ENCODE results near the gene FSTL4. TPM values are rescaled to one million over a fixed set of nuclear protein-coding genes. Genes with fewer than 3 reads are reported as not detected.

Gene FSTL4
- total RNA-seq, 2 donors from 2014 or later: not detected

DNA sequence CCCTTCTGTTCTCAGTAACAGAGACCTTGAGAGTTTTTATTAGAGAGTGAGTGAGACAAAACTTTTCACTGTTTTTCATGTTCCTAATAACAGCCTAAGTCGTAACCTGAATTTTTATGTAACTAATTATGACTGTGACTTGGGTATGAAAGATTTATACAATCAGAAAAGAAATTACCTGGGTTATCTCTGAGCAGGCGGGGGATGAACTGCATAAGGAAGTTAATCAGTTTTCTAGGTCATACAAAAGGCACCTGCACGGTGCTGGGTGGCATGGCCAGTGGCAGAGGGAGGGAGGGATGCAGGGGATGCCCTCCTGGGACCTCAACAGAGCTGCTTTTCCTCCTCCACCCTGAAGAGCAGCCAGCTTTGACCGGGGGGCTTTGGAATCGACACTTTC lies 340.7 kb downstream of the FSTL4 start:
- Mint-ChIP-seq H3K4me1 (ENCODE audit: low read depth in 2 of 2) (no peaks in the 10 kb centered on the region), H3K27ac (no peak overlapping the region), H3K4me3 (no peak overlapping the region), H3K9me3 (no peaks in the 10 kb centered on the region), H3K36me3 (no peaks in the 10 kb centered on the region), H3K27me3 (peaks cover 0 to 4% of the 10 kb centered on the region in 2 donors)
- DNase-seq (ENCODE audit: low spot score) (no peak), ATAC-seq (no peak)

GRCh38 chr5:133269691-133270090 lies 342.6 kb downstream of the FSTL4 start:
- Mint-ChIP-seq H3K9me3 (no peaks in the 10 kb centered on the region), H3K27ac (no peak overlapping the region), H3K36me3 (no peaks in the 10 kb centered on the region), H3K27me3 (peaks cover 0 to 4% of the 10 kb centered on the region in 2 donors), H3K4me3 (no peak overlapping the region), H3K4me1 (ENCODE audit: low read depth in 2 of 2) (no peaks in the 10 kb centered on the region)
- ATAC-seq (no peak), DNase-seq (ENCODE audit: low spot score) (no peak)

DNA sequence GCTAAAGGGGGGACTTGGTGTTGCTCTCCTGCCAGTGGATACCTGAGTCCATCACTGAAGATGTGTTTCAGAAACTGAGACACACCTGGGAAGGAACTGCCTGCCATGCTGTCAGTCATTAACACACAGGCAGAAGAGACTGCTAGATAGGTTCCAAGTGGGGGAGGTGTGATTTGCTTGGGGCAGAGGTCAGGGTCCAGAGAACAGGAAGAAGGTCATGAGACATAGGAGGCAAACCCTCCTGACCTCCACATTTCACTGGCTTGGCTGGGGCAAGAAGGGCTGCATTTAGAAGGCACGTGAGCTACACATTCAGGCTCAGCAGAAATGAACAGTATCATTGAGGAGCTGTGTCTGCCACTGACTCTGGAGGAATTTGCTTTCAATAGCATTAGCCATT lies 344.7 kb downstream of the FSTL4 start:
- Mint-ChIP-seq H3K4me3 (no peak overlapping the region), H3K27ac (no peak overlapping the region), H3K27me3 (peaks cover 9 to 11% of the 10 kb centered on the region in 2 donors), H3K36me3 (no peaks in the 10 kb centered on the region), H3K4me1 (ENCODE audit: low read depth in 2 of 2) (no peaks in the 10 kb centered on the region), H3K9me3 (no peaks in the 10 kb centered on the region)
- no peak for ATAC-seq
- DNase-seq (ENCODE audit: low spot score): no peak

- Mint-ChIP-seq H3K9me3 (no peaks in the 10 kb centered on the region), H3K27ac (no peak overlapping the region), H3K4me3 (no peak overlapping the region), H3K4me1 (ENCODE audit: low read depth in 2 of 2) (no peaks in the 10 kb centered on the region), H3K27me3 (peaks cover 9 to 11% of the 10 kb centered on the region in 2 donors), H3K36me3 (no peaks in the 10 kb centered on the region)
- DNase-seq (ENCODE audit: low spot score) (no peak), ATAC-seq (no peak)
Measured at GRCh38 chr5:133266966-133267365, 345.4 kb downstream of the FSTL4 start.

DNA sequence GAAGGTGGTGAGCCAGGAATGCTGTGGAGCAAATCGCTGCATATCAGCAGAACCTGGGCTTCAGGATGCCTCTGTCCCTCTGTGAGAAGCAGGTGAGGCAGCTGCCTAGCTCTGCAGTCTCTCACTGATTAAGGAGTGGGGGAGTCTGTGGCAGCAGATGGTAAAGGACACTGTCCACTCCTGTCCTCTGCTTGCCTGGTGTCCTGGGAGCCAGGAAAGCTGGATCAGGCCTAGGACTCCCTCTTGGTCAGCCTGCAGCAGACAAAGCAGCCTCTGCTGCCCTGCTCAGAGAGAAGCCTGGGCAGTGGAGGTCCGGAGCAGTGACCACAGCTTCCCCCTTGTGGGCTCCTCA lies 345.8 kb downstream of the FSTL4 start:
- no peaks in the 10 kb centered on the region for H3K9me3 Mint-ChIP-seq
- H3K36me3 Mint-ChIP-seq: no peaks in the 10 kb centered on the region

DNA sequence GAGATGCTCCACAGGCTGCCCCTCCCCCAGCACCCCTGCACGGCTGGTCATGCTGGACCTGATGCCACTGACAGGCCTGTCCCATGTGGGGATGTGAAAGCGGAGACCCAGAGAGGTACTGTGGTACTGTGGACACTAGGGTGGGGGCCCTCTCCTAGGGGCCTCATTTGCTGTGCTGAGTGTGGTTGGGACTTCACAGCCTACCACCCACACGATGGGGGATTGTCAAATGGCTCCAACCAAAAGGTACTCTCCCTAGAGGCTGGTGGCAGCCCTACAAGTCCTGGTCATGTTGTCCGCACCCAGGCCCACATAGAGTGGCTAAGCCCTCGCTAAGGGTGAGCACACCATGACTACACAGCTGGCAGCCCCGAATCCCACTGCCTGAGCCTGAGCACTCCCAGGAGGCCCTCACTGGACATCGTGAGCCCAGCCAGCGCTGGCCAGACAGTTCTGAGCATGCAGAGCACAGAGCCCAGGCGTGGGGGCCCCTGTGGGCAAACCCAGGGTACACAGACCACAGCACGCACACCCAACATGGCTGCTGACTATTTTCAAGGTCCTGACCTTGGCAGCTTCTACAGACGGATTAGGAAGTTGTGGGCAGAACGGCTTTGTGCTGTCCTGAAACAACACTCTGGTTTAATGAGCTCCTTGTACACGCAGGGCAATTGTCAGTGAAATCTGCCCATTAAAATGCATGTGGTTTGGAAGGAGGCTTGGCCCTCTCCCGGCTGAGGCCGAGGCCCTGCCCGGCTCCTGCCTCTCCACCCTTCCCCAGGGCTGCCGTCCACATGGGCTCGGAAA lies 346.4 kb downstream of the FSTL4 start:
- ATAC-seq (peak in 1 of 2 donors; percentile 17), DNase-seq (ENCODE audit: low spot score) (no peak)
- Mint-ChIP-seq H3K4me3 (no peak overlapping the region), H3K27me3 (peaks cover 9 to 11% of the 10 kb centered on the region in 2 donors), H3K9me3 (no peaks in the 10 kb centered on the region), H3K4me1 (ENCODE audit: low read depth in 2 of 2) (no peaks in the 10 kb centered on the region), H3K36me3 (no peaks in the 10 kb centered on the region), H3K27ac (no peak overlapping the region)

More for the DNA sequence above, 345.8 kb downstream of the FSTL4 start:
- Mint-ChIP-seq H3K27me3 (peaks cover 9 to 11% of the 10 kb centered on the region in 2 donors), H3K4me1 (ENCODE audit: low read depth in 2 of 2) (no peaks in the 10 kb centered on the region), H3K27ac (no peak overlapping the region), H3K4me3 (no peak overlapping the region)
- no peak for ATAC-seq
- no peak for DNase-seq (ENCODE audit: low spot score)

DNA sequence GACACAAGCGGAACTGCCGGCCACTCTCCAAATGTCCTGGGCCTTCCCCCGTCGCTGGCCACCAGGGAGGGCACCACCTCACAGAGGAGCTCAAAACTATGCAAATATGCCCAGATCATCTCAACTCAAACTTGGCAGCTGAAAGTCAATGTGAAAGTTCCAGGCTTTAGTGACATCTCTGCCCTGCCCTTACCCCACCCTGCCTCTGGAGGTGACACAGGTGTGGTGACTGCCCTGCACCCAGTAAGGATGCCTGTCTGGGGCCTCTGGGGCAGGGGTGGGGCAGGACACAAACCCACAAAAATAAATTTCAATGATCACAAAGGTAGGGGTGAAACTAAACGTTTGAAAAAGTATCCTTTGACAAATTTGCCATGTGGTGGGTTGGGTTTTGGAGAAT lies 347.1 kb downstream of the FSTL4 start:
- ATAC-seq (no peak), DNase-seq (ENCODE audit: low spot score) (no peak)
- Mint-ChIP-seq H3K27ac (no peak overlapping the region), H3K4me3 (no peak overlapping the region), H3K4me1 (ENCODE audit: low read depth in 2 of 2) (no peaks in the 10 kb centered on the region), H3K9me3 (no peaks in the 10 kb centered on the region), H3K36me3 (no peaks in the 10 kb centered on the region), H3K27me3 (peaks cover 9 to 11% of the 10 kb centered on the region in 2 donors)

DNA sequence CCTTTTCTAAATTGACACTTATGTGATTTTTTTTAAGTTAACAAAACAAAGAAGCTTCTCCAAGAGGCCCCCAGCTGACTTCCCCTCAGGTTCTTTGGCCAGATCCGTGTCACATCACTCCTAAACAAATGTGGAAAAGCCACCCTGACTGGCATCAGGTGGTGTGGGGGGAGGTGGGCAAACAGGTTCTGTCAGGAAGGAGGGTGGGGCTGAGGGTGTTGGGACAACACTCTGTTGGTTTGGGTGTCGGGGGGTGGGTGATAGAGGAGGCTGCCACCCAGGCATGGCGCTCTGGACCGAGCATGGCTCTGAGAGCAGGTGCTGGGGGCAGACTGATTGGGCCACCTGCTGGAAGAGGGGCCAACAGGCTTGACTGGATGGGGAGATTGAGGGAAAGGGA lies 349.7 kb downstream of the FSTL4 start:
- ATAC-seq: no peak
- H3K36me3 Mint-ChIP-seq: no peaks in the 10 kb centered on the region
- peaks cover 11 to 13% of the 10 kb centered on the region in 2 donors for H3K27me3 Mint-ChIP-seq
- no peak for DNase-seq (ENCODE audit: low spot score)
- H3K4me1 Mint-ChIP-seq (ENCODE audit: low read depth in 2 of 2): peaks cover 0 to 7% of the 10 kb centered on the region in 2 donors
- no peaks in the 10 kb centered on the region for H3K9me3 Mint-ChIP-seq
- H3K27ac Mint-ChIP-seq: no peak overlapping the region
- H3K4me3 Mint-ChIP-seq: no peak overlapping the region

DNA sequence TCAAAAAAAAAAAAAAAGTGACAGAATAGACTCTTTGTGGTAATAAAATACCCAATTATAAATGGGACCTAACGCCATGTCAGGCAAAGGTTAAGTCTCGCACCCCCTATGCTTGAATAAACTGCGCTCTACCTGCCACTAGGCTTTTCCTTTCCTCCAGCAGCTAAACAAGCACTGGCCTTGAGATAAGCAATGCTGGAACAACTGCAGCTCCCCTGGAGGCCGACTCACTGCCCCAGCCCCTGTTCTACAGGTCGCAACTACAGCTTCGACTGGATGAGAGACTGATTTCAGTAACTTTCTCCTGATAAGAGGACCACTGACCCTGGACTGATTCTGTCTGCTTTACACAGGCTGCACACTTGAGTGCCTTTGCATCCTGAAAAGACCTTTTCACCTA lies 350.3 kb downstream of the FSTL4 start:
- Mint-ChIP-seq H3K4me3 (no peak overlapping the region), H3K27me3 (peaks cover 11 to 13% of the 10 kb centered on the region in 2 donors), H3K4me1 (ENCODE audit: low read depth in 2 of 2) (peaks cover 0 to 7% of the 10 kb centered on the region in 2 donors), H3K36me3 (no peaks in the 10 kb centered on the region), H3K9me3 (no peaks in the 10 kb centered on the region), H3K27ac (no peak overlapping the region)
- DNase-seq (ENCODE audit: low spot score) (no peak), ATAC-seq (no peak)

- Mint-ChIP-seq H3K36me3 (no peaks in the 10 kb centered on the region), H3K27ac (no peak overlapping the region), H3K4me3 (no peak overlapping the region), H3K9me3 (no peaks in the 10 kb centered on the region), H3K27me3 (peaks cover 11% of the 10 kb centered on the region in 2 donors), H3K4me1 (ENCODE audit: low read depth in 2 of 2) (peaks cover 0 to 7% of the 10 kb centered on the region in 2 donors)
- DNase-seq (ENCODE audit: low spot score) (no peak), ATAC-seq (no peak)
Measured at GRCh38 chr5:133260715-133261114, 351.6 kb downstream of the FSTL4 start.

DNA sequence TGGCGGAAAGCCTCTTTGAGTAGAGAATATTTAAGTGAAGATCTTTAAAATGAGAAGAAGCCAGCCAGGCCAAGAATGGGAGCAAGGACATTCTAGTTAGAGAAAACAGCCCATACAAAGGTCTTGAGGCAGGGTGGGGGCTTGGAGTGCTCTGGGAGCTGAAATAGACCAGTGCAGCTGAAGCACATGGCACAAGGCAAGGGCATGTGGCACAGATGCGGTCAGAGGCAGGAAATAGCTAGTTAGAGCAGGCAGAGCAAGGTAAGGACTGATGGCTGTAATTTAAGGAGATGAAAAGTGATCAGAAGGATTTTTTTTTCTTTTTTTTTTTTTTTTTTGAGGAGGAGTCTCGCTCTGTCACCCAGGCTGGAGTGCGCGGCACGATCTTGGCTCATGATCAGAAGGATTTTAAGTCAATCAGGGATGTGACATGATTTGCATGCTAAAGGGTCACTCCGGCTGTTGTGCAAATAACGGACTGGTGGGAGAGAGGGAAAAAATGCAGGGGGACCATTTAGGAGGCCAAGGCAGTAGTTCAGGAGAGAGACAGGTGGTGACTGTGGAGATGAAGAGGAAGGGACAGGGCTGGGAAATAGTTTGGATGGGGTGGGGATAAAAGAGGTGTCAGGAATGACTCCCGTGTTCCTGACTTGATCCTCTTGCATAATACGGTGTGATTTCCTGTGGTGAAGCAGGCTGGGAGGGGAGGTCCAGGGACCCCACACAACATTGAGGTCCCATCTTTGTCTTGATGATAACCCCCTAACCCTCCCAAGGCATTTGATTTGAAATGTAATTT lies 352.9 kb downstream of the FSTL4 start:
- ATAC-seq (no peak), DNase-seq (ENCODE audit: low spot score) (no peak)
- peaks cover 11% of the 10 kb centered on the region in 2 donors for H3K27me3 Mint-ChIP-seq
- H3K9me3 Mint-ChIP-seq: no peaks in the 10 kb centered on the region
- H3K4me1 Mint-ChIP-seq (ENCODE audit: low read depth in 2 of 2): peaks cover 0 to 7% of the 10 kb centered on the region in 2 donors
- peak overlapping the region in 1 of 2 donors; percentile 62 for H3K27ac Mint-ChIP-seq
- H3K36me3 Mint-ChIP-seq: no peaks in the 10 kb centered on the region
- H3K4me3 Mint-ChIP-seq: no peak overlapping the region

- DNase-seq (ENCODE audit: low spot score): no peak
- ATAC-seq: no peak
- peaks cover 2 to 7% of the 10 kb centered on the region in 2 donors for H3K27me3 Mint-ChIP-seq
- peaks cover 0 to 7% of the 10 kb centered on the region in 2 donors for H3K4me1 Mint-ChIP-seq (ENCODE audit: low read depth in 2 of 2)
- no peaks in the 10 kb centered on the region for H3K9me3 Mint-ChIP-seq
- no peak overlapping the region for H3K27ac Mint-ChIP-seq
- H3K36me3 Mint-ChIP-seq: no peaks in the 10 kb centered on the region
- no peak overlapping the region for H3K4me3 Mint-ChIP-seq
Measured at GRCh38 chr5:133257977-133258376, 354.4 kb downstream of the FSTL4 start.

DNA sequence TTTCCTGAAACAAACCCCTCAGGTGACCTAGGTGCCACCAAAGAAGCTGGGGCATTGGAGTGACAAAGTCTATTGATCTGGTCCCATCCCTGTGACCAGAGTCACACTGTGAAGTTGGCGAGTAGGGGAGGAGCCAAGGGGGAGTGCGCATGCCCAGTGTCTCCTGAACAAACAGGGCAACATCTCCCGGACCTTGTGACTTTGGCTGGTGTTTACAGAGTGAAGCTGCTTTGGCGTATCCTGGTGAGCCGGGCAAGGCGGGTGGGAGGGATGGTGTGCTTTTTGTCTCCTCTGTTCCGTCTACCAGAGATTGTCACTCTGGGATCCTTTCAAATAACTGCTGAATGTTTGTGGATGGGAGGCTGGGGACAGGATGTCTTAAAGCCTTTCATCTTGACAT lies 356.1 kb downstream of the FSTL4 start:
- H3K27me3 Mint-ChIP-seq: peaks cover 0 to 6% of the 10 kb centered on the region in 2 donors
- peaks cover 0 to 7% of the 10 kb centered on the region in 2 donors for H3K4me1 Mint-ChIP-seq (ENCODE audit: low read depth in 2 of 2)
- DNase-seq (ENCODE audit: low spot score): no peak
- ATAC-seq: no peak
- no peaks in the 10 kb centered on the region for H3K36me3 Mint-ChIP-seq
- H3K9me3 Mint-ChIP-seq: no peaks in the 10 kb centered on the region
- H3K27ac Mint-ChIP-seq: no peak overlapping the region
- H3K4me3 Mint-ChIP-seq: no peak overlapping the region

DNA sequence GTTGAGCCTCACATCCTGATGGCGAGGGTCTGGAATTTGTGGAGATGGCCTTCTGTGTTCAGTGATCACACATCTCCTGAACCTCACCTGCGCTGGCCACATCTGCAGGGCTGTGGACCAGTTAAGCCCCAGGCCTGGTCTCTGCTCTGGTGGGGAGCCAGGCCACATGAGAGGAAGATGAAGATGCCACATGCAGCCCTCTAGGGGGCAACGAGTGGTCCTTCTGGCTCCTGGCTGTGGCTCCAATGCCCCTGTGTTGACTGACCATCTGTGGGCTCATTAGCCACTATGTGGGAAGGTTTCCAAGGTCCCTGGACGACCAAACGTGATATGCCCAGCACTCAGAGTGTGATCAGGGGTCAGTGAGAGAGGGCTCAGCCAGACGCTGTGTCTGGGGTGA lies 357.5 kb downstream of the FSTL4 start:
- Mint-ChIP-seq H3K9me3 (no peaks in the 10 kb centered on the region), H3K27me3 (peaks cover 0 to 6% of the 10 kb centered on the region in 2 donors), H3K27ac (no peak overlapping the region), H3K36me3 (no peaks in the 10 kb centered on the region), H3K4me1 (ENCODE audit: low read depth in 2 of 2) (peaks cover 0 to 7% of the 10 kb centered on the region in 2 donors), H3K4me3 (no peak overlapping the region)
- DNase-seq (ENCODE audit: low spot score): no peak
- no peak for ATAC-seq
